ENCODE results near the gene RABGAP1L. TPM values are rescaled to one million over a fixed set of nuclear protein-coding genes. Genes with fewer than 3 reads are reported as not detected.

RABGAP1L gene
- total and polyA plus RNA-seq, 10 of the 15 experiments (the other 5 are each of a cell fraction or from before 2014, with no cell fraction given), result 5.8 to 194 (median 113) TPM

DNA sequence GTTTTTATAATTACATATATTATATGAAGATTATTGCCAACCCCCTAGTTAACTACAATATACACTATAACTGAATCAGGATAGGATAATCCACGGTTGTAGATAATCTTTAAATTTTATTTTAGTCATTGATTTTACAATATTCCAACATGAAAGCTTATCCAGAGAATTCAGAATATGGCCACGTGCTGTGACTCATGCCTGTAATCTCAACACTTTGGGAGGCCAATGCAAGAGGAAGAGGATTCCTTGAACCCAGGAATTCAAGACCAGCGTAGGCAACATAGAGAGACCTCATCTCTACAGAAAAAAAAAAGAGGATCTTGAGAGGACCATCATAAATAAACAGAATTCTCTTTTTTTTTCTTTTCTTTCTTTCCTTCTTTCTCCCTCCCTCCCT lies 720.9 kb downstream of the RABGAP1L start:
- no peaks in the 10 kb centered on the region for H3K79me2 ChIP-seq (ENCODE audit: control insufficient read depth, insufficient read depth, low read length)
- ChIA-PET SMC1A (ENCODE audit: uncharacterized antibody, unreplicated experiment) (no interaction called here), CTCF (interaction anchor here (0.7 to 1.2 kb wide), 3 partner anchors 9 to 245 kb away, joined by 3 to 5 read pairs (median 4); no protein-coding TSS in a partner anchor), RAD21 (ENCODE audit: unreplicated experiment) (interaction anchor here (0.6 to 1.5 kb wide), 3 partner anchors 62 to 120 kb away, joined by 3 to 4 read pairs (median 3); partner anchors contain the start of gene CACYBP), POLR2A (no interaction called here)
- BruUV-seq (replicated peaks), result no TSS peak
- no peaks in the 10 kb centered on the region; a peak in 1 of 4 replicates for H3K36me3 ChIP-seq (ENCODE audit: control insufficient read depth in 2 of 2, insufficient read depth in 2 of 2, low read length in 1 of 2)
- intact Hi-C loops (cut with micrococcal nuclease; ENCODE audit: unreplicated experiment), result loop anchor here (5.0 to 10.0 kb wide), 3 partner anchors 47 to 245 kb away; no protein-coding TSS in a partner anchor
- H4K20me1 ChIP-seq (ENCODE audit: control insufficient read depth, insufficient read depth), result no peaks in the 10 kb centered on the region
- 97% methylated on average over 3 of the region's 3 CpGs for WGBS (ENCODE audit: insufficient coverage, insufficient replicate concordance, low lambda C conversion rate, missing lambda C conversion rate)
- in situ Hi-C loops (cut with MboI), result no loop called here
- H2AFZ ChIP-seq (ENCODE audit: control insufficient read depth, low read depth, low read length), result no peak overlapping the region
- peaks cover 2% of the 10 kb centered on the region; the same call in 1 of the 2 replicates for H3K4me1 ChIP-seq (ENCODE audit: control insufficient read depth, insufficient read depth, low read length)
- H3K9me3 ChIP-seq (replicated peaks; ENCODE audit: control insufficient read depth, insufficient read depth, low read length), result no peaks in the 10 kb centered on the region
- DNase-seq (ENCODE audit: low read depth, low spot score) (no peak), ATAC-seq (no peak), FAIRE-seq (no peak)
- H3K27me3 ChIP-seq (replicated peaks in 1 of 2; ENCODE audit: control insufficient read depth in 2 of 2, insufficient read depth in 2 of 2, low read length in 1 of 2), result no peaks in the 10 kb centered on the region
- H3K27ac ChIP-seq (ENCODE audit: control insufficient read depth, insufficient read depth), result no peak overlapping the region
- no peak overlapping the region for H3K4me2 ChIP-seq (ENCODE audit: control insufficient read depth, insufficient read depth)
- H3K9ac ChIP-seq (ENCODE audit: control insufficient read depth, insufficient read depth, low read length), result no peak overlapping the region
- H3K4me3 ChIP-seq, result no peak overlapping the region
- TF ChIP-seq ZZZ3 (IDR thresholded peaks at IDR 0.05; ENCODE audit: control insufficient read depth, insufficient read length, low read depth) (no peak), MEF2B (IDR thresholded peaks at IDR 0.05; ENCODE audit: partially characterized antibody, poor library complexity, severe bottlenecking) (no peak), CEBPZ (IDR thresholded peaks at IDR 0.05; ENCODE audit: low read depth, low read length) (no peak), ZNF207 (IDR thresholded peaks at IDR 0.05; ENCODE audit: borderline replicate concordance) (no peak), ZNF592 (IDR thresholded peaks at IDR 0.05) (no peak), CREM (IDR thresholded peaks at IDR 0.05; ENCODE audit: low read depth) (no peak), ZNF384 (IDR thresholded peaks at IDR 0.05; ENCODE audit: borderline replicate concordance, low read depth, low read length) (no peak), USF1 (IDR thresholded peaks at IDR 0.05; ENCODE audit: borderline replicate concordance, extremely low read length, insufficient read depth, low read depth, low read length) (no peak)
- TF ChIP-seq, protein P1, sequence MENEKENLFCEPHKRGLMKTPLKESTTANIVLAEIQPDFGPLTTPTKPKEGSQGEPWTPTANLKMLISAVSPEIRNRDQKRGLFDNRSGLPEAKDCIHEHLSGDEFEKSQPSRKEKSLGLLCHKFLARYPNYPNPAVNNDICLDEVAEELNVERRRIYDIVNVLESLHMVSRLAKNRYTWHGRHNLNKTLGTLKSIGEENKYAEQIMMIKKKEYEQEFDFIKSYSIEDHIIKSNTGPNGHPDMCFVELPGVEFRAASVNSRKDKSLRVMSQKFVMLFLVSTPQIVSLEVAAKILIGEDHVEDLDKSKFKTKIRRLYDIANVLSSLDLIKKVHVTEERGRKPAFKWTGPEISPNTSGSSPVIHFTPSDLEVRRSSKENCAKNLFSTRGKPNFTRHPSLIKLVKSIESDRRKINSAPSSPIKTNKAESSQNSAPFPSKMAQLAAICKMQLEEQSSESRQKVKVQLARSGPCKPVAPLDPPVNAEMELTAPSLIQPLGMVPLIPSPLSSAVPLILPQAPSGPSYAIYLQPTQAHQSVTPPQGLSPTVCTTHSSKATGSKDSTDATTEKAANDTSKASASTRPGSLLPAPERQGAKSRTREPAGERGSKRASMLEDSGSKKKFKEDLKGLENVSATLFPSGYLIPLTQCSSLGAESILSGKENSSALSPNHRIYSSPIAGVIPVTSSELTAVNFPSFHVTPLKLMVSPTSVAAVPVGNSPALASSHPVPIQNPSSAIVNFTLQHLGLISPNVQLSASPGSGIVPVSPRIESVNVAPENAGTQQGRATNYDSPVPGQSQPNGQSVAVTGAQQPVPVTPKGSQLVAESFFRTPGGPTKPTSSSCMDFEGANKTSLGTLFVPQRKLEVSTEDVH (IDR thresholded peaks at IDR 0.05; ENCODE audit: low read depth, partially characterized antibody), result no peak

Measured in GM12878 (cell line).